WI38 (cell line): ENCODE data around the gene ZNF462.

Source experiments
- H3K4me3 ChIP-seq: 2 replicates; pipeline ENCODE4 v1.5.1; 2011; ENCODE audit warnings: low read depth, mild to moderate bottlenecking, control low read depth, low read length
- TF ChIP-seq, protein P1 (sequence below): IDR thresholded peaks from 2 replicates; pipeline ENCODE4 v1.5.1; 2012; ENCODE audit warnings: low read depth, mild to moderate bottlenecking, control low read depth, low read length

Gene ZNF462

GRCh38 chr9:106934442-106935238 is 71.7 kb downstream of the ZNF462 start:
- no peak overlapping the region for H3K4me3 ChIP-seq
- TF ChIP-seq, protein P1, sequence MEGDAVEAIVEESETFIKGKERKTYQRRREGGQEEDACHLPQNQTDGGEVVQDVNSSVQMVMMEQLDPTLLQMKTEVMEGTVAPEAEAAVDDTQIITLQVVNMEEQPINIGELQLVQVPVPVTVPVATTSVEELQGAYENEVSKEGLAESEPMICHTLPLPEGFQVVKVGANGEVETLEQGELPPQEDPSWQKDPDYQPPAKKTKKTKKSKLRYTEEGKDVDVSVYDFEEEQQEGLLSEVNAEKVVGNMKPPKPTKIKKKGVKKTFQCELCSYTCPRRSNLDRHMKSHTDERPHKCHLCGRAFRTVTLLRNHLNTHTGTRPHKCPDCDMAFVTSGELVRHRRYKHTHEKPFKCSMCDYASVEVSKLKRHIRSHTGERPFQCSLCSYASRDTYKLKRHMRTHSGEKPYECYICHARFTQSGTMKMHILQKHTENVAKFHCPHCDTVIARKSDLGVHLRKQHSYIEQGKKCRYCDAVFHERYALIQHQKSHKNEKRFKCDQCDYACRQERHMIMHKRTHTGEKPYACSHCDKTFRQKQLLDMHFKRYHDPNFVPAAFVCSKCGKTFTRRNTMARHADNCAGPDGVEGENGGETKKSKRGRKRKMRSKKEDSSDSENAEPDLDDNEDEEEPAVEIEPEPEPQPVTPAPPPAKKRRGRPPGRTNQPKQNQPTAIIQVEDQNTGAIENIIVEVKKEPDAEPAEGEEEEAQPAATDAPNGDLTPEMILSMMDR, result no peak

DNA sequence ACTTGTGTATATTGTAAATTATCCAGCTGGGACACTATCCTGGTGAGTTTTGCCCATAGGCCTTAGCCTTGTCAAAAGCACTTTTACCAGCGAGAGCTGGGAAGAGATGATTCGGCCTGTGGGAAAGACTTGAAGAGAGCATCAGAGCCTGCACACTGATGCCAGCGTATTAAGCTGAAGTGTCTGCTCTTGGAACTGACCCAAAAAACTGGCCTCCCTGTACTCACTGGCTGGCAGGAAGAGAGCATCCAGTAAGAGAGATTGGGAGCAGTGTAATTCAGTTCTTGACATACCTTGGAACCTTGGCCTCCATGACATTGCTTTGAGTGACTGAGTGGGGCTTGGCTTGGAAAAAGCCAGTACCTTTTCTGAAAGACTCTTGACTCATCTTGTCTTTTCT is 73.7 kb downstream of the ZNF462 start:
- H3K4me3 ChIP-seq, result no peak overlapping the region
- TF ChIP-seq, protein P1, result no peak

- H3K4me3 ChIP-seq, result no peak overlapping the region
- TF ChIP-seq, protein P1, result no peak
These were observed 79.0 kb downstream of the ZNF462 start for GRCh38 chr9:106941916-106942315.

- TF ChIP-seq, protein P1, result no peak
- H3K4me3 ChIP-seq, result no peak overlapping the region
These were observed 83.0 kb downstream of the ZNF462 start for GRCh38 chr9:106945727-106946660.

- TF ChIP-seq, protein P1, result no peak
- no peak overlapping the region for H3K4me3 ChIP-seq
These were observed 84.3 kb downstream of the ZNF462 start for GRCh38 chr9:106947106-106947900.

- TF ChIP-seq, protein P1, result no peak
These were observed 90.2 kb downstream of the ZNF462 start for GRCh38 chr9:106953174-106953573.

More at GRCh38 chr9:106953174-106953573, 90.2 kb downstream of the ZNF462 start:
- H3K4me3 ChIP-seq, result no peak overlapping the region
